HCT116 (cell line): Measurements from ENCODE around the gene CDK10.

Experiments used
- EGR1 ChIP-seq: IDR thresholded peaks from 2 replicates; pipeline ENCODE4 v1.6.1; 2012; ENCODE audit warnings: low read depth
- EZH2 ChIP-seq: fragments of 200-600 bp; sonication (generic); IDR thresholded peaks from 2 replicates; pipeline ENCODE4 v1.6.1; 2017; ENCODE audit warnings: antibody characterized with exemption, mixed run types
- JUND ChIP-seq: IDR thresholded peaks from 2 replicates; pipeline ENCODE4 v1.6.1; 2012
- POLR2A ChIP-seq: IDR thresholded peaks from 2 replicates; pipeline ENCODE4 v1.7.0; 2011; ENCODE audit warnings: borderline replicate concordance; ENCODE audit not compliant: insufficient read depth, insufficient read length; ENCODE audit errors: extremely low read depth
- POLR2AphosphoS5 ChIP-seq: IDR thresholded peaks from 2 replicates; pipeline ENCODE4 v1.6.1; 2011; ENCODE audit warnings: mild to moderate bottlenecking, low read depth, low read length, moderate library complexity
- TCF7L2 ChIP-seq: IDR thresholded peaks from 2 replicates; pipeline ENCODE4 v1.7.0; 2011; ENCODE audit warnings: borderline replicate concordance, inconsistent platforms; ENCODE audit not compliant: insufficient read depth, insufficient read length; ENCODE audit errors: extremely low read depth
- TF ChIP-seq, protein P1 (sequence below), 3 experiments: fragments of 200-600 bp in 1 of 3; sonication (generic) in 1 of 3; IDR thresholded peaks in 2 of 3; conservative IDR thresholded peaks in 1 of 3; 2 replicates each; pipeline ENCODE4 v1.5.1; 2012 to 2017; ENCODE audit warnings: low read depth in 2 of 3, low read length in 2 of 3, antibody characterized with exemption in 1 of 3, borderline replicate concordance in 1 of 3, control low read depth in 1 of 3, mild to moderate bottlenecking in 1 of 3, mixed read lengths in 1 of 3, mixed run types in 1 of 3, moderate library complexity in 1 of 3; ENCODE audit not compliant: insufficient read depth in 1 of 3
- TF ChIP-seq, protein P2 (sequence below): IDR thresholded peaks from 2 replicates; pipeline ENCODE4 v1.6.1; 2011; ENCODE audit warnings: mild to moderate bottlenecking, low read length, moderate library complexity; ENCODE audit not compliant: insufficient replicate concordance; ENCODE audit errors: extremely low read depth
- TF ChIP-seq, protein P3 (sequence below): IDR thresholded peaks from 2 replicates; pipeline ENCODE4 v1.6.1; 2012; ENCODE audit warnings: low read depth
- TF ChIP-seq, protein P4 (sequence below): IDR thresholded peaks from 2 replicates; pipeline ENCODE4 v1.6.1; 2012

DNA sequence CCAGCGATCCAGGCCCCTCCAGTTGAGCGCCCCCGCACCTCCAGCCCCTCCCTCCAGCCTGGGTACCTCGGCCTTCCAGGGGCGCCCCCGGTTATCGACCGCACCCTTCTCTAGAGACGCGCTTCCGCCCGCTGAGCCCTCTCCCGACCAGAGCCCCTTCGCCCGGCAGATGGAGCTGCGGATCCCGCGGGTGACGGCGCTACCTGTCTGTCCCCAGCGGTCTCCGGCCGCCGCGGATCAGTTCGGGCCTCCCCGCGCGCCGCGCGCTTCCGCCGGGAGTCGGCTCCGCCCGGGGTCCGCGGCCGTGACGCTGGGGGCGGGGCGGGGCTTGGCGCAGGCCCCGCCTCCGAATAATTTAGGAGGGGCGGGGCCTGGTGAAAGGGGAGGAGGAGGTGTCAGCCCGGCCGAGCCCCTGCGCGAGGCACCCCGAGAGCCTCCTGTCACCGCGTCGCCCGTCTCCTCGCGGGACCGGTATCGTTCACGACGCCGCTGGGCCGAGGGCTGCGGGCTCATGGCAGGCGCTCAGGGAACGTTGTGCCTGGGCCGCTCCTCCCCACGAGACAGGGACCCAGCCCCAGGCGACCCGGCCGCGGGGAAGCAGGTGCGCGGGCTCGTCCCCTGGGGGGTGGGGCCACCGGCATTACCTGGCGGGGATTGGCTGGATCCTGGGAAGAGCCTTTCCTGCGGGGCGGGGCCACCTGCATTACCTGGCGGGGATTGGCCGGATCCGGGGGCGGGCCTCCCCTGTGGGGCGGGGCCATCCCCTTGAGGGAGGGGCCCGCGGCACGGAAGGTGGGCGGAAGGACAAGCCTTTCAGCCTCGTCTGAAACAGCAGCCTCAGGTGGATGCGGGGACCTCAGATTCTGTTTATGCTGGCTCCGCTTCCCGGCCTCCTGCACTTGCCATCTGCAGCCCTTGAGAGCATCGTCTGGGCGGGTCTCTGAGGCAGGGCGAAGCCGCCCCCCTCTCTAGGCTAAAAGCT, 15.2 kb downstream of the CDK10 start, which contains the start of gene SPATA2L:
- TF ChIP-seq, protein P1, sequence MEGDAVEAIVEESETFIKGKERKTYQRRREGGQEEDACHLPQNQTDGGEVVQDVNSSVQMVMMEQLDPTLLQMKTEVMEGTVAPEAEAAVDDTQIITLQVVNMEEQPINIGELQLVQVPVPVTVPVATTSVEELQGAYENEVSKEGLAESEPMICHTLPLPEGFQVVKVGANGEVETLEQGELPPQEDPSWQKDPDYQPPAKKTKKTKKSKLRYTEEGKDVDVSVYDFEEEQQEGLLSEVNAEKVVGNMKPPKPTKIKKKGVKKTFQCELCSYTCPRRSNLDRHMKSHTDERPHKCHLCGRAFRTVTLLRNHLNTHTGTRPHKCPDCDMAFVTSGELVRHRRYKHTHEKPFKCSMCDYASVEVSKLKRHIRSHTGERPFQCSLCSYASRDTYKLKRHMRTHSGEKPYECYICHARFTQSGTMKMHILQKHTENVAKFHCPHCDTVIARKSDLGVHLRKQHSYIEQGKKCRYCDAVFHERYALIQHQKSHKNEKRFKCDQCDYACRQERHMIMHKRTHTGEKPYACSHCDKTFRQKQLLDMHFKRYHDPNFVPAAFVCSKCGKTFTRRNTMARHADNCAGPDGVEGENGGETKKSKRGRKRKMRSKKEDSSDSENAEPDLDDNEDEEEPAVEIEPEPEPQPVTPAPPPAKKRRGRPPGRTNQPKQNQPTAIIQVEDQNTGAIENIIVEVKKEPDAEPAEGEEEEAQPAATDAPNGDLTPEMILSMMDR (IDR thresholded peaks at IDR 0.05 in 2 of 3, conservative IDR thresholded peaks at IDR 0.05 in 1 of 3; ENCODE audit: borderline replicate concordance in 1 of 3, insufficient read depth in 1 of 3, low read depth in 2 of 3, low read length in 2 of 3): peak in 1 of 3 experiments; percentile 29; a peak in 2 of 6 replicates
- peak; percentile 95 for TF ChIP-seq POLR2AphosphoS5
- TF ChIP-seq JUND: no peak
- peak; percentile 78 for TF ChIP-seq POLR2A
- TF ChIP-seq, protein P2, sequence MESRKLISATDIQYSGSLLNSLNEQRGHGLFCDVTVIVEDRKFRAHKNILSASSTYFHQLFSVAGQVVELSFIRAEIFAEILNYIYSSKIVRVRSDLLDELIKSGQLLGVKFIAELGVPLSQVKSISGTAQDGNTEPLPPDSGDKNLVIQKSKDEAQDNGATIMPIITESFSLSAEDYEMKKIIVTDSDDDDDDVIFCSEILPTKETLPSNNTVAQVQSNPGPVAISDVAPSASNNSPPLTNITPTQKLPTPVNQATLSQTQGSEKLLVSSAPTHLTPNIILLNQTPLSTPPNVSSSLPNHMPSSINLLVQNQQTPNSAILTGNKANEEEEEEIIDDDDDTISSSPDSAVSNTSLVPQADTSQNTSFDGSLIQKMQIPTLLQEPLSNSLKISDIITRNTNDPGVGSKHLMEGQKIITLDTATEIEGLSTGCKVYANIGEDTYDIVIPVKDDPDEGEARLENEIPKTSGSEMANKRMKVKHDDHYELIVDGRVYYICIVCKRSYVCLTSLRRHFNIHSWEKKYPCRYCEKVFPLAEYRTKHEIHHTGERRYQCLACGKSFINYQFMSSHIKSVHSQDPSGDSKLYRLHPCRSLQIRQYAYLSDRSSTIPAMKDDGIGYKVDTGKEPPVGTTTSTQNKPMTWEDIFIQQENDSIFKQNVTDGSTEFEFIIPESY: peak; percentile 62
- TF ChIP-seq EZH2: no peak
- TF ChIP-seq, protein P3, sequence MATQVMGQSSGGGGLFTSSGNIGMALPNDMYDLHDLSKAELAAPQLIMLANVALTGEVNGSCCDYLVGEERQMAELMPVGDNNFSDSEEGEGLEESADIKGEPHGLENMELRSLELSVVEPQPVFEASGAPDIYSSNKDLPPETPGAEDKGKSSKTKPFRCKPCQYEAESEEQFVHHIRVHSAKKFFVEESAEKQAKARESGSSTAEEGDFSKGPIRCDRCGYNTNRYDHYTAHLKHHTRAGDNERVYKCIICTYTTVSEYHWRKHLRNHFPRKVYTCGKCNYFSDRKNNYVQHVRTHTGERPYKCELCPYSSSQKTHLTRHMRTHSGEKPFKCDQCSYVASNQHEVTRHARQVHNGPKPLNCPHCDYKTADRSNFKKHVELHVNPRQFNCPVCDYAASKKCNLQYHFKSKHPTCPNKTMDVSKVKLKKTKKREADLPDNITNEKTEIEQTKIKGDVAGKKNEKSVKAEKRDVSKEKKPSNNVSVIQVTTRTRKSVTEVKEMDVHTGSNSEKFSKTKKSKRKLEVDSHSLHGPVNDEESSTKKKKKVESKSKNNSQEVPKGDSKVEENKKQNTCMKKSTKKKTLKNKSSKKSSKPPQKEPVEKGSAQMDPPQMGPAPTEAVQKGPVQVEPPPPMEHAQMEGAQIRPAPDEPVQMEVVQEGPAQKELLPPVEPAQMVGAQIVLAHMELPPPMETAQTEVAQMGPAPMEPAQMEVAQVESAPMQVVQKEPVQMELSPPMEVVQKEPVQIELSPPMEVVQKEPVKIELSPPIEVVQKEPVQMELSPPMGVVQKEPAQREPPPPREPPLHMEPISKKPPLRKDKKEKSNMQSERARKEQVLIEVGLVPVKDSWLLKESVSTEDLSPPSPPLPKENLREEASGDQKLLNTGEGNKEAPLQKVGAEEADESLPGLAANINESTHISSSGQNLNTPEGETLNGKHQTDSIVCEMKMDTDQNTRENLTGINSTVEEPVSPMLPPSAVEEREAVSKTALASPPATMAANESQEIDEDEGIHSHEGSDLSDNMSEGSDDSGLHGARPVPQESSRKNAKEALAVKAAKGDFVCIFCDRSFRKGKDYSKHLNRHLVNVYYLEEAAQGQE: no peak
- TF ChIP-seq EGR1: no peak
- no peak for TF ChIP-seq TCF7L2
- TF ChIP-seq, protein P4, sequence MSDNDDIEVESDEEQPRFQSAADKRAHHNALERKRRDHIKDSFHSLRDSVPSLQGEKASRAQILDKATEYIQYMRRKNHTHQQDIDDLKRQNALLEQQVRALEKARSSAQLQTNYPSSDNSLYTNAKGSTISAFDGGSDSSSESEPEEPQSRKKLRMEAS: no peak
